ENCODE measurements around the gene ANTXR2.

The ANTXR2 gene

DNA sequence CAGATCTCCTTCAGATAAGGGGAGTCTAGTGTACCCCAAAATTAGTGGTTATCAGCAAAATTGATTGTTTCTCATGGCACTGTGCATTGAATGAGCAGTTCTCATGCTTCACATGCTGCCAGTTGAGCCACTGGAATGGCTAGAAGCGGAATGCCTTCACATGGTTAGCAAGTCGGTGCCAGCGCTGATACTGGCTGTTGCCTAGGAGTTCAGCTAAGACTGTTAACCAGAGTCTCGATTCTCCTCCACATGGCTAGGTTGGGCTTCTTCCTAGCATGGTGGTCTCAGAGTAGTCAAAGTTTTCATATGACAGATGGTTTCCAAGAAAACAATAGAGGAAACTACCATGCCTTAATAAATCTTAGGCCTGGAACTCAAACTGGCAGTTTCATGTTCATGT is 12.2 kb downstream of the ANTXR2 start:
- TF ChIP-seq CTCF (IDR thresholded peaks at IDR 0.05; ENCODE audit: insufficient read depth, low read length): no peak
- no peak for TF ChIP-seq REST (IDR thresholded peaks at IDR 0.05; ENCODE audit: insufficient replicate concordance, low read depth)
- no peak for TF ChIP-seq POLR2AphosphoS5 (IDR thresholded peaks at IDR 0.05; ENCODE audit: low read depth)
- TF ChIP-seq SPI1 (IDR thresholded peaks at IDR 0.05; ENCODE audit: borderline replicate concordance, low read depth): no peak
- TF ChIP-seq GABPA (IDR thresholded peaks at IDR 0.05; ENCODE audit: low read depth): no peak
- Histone ChIP-seq H3K27me3 (ENCODE audit: insufficient read depth, poor library complexity, severe bottlenecking) (no peaks in the 10 kb centered on the region), H3K27ac (replicated peaks) (no peak overlapping the region; the same call in 1 of the 2 replicates), H3K4me3 (replicated peaks; ENCODE audit: insufficient read depth, low read length) (no peak overlapping the region)
- no peak for DNase-seq (ENCODE audit: low read depth in 1 of 2, low spot score in 1 of 2)

GRCh38 chr4:80058740-80059139 is 14.3 kb downstream of the ANTXR2 start:
- DNase-seq (ENCODE audit: low read depth in 1 of 2, low spot score in 1 of 2): peak; percentile 66 to 82
- TF ChIP-seq CTCF (IDR thresholded peaks at IDR 0.05; ENCODE audit: insufficient read depth, low read length): no peak
- peak; percentile 79; the same call in 1 of the 2 replicates for TF ChIP-seq SPI1 (IDR thresholded peaks at IDR 0.05; ENCODE audit: borderline replicate concordance, low read depth)
- no peak for TF ChIP-seq GABPA (IDR thresholded peaks at IDR 0.05; ENCODE audit: low read depth)
- H3K27me3 ChIP-seq (ENCODE audit: insufficient read depth, poor library complexity, severe bottlenecking): no peaks in the 10 kb centered on the region
- no peak overlapping the region for H3K4me3 ChIP-seq (replicated peaks; ENCODE audit: insufficient read depth, low read length)
- peak overlapping the region; percentile 93 for H3K27ac ChIP-seq (replicated peaks)

GRCh38 chr4:80054375-80054774 is 18.7 kb downstream of the ANTXR2 start:
- no peak overlapping the region for H3K4me3 ChIP-seq (replicated peaks; ENCODE audit: insufficient read depth, low read length)
- no peak for DNase-seq (ENCODE audit: low read depth in 1 of 2, low spot score in 1 of 2)
- peak overlapping the region; percentile 29 for H3K27ac ChIP-seq (replicated peaks)
- H3K27me3 ChIP-seq (ENCODE audit: insufficient read depth, poor library complexity, severe bottlenecking): no peaks in the 10 kb centered on the region
- no peak for TF ChIP-seq SPI1 (IDR thresholded peaks at IDR 0.05; ENCODE audit: borderline replicate concordance, low read depth)
- TF ChIP-seq CTCF (IDR thresholded peaks at IDR 0.05; ENCODE audit: insufficient read depth, low read length): no peak

- no peak overlapping the region for H3K4me3 ChIP-seq (replicated peaks; ENCODE audit: insufficient read depth, low read length)
- TF ChIP-seq CTCF (IDR thresholded peaks at IDR 0.05; ENCODE audit: insufficient read depth, low read length) (no peak), GABPA (IDR thresholded peaks at IDR 0.05; ENCODE audit: low read depth) (no peak), REST (IDR thresholded peaks at IDR 0.05; ENCODE audit: insufficient replicate concordance, low read depth) (no peak), POLR2AphosphoS5 (IDR thresholded peaks at IDR 0.05; ENCODE audit: low read depth) (no peak), SPI1 (IDR thresholded peaks at IDR 0.05; ENCODE audit: borderline replicate concordance, low read depth) (no peak)
- no peaks in the 10 kb centered on the region for H3K27me3 ChIP-seq (ENCODE audit: insufficient read depth, poor library complexity, severe bottlenecking)
- no peak for DNase-seq (ENCODE audit: low read depth in 1 of 2, low spot score in 1 of 2)
- no peak overlapping the region for H3K27ac ChIP-seq (replicated peaks)
Measured at GRCh38 chr4:80053140-80053910, 19.7 kb downstream of the ANTXR2 start.
